ENCODE measurements around the gene PGP. TPM values are rescaled to one million over a fixed set of nuclear protein-coding genes. Genes with fewer than 3 reads are reported as not detected.
"Not testable (repeated sequence)": the region's sequence is repeated elsewhere in the genome, so short reads cannot be mapped to it uniquely, and the experiment has no call there.

Gene PGP
- total RNA-seq, 1 experiment from 2014 or later = 32.6 TPM

- no peak overlapping the region for H3K4me2 ChIP-seq (ENCODE audit: low read length)
- H3K4me3 ChIP-seq (replicated peaks in 1 of 2; ENCODE audit: low read depth in 1 of 2, low read length in 2 of 2) = no peak overlapping the region
- H3K4me1 ChIP-seq (ENCODE audit: control insufficient read depth in 1 of 2, insufficient read depth in 2 of 2, low read length in 2 of 2) = peaks cover 0 to 17% of the 10 kb centered on the region in 2 experiments; a peak in 2 of 4 replicates
- H4K20me1 ChIP-seq (ENCODE audit: insufficient read depth) = no peaks in the 10 kb centered on the region
- TF ChIP-seq SP1 (IDR thresholded peaks at IDR 0.05; ENCODE audit: low read depth) = no peak
- TF ChIP-seq FOSL1 (IDR thresholded peaks at IDR 0.05; ENCODE audit: low read depth) = no peak
- no peak for TF ChIP-seq EZH2 (IDR thresholded peaks at IDR 0.05)
- TF ChIP-seq ELF1 (IDR thresholded peaks at IDR 0.05; ENCODE audit: borderline replicate concordance, low read depth) = no peak
- TF ChIP-seq RAD21 (IDR thresholded peaks at IDR 0.05; ENCODE audit: low read depth) = no peak
- TF ChIP-seq POLR2A (IDR thresholded peaks at IDR 0.05; ENCODE audit: borderline replicate concordance, extremely low read depth, insufficient read depth, insufficient read length) = no peak
- TF ChIP-seq EZH2phosphoT487 (IDR thresholded peaks at IDR 0.05; ENCODE audit: borderline replicate concordance) = no peak
- POLR2A ChIA-PET = interaction anchor here (0.9 kb wide), 1 partner anchor 9 kb away, joined by 3 read pairs; the partner anchor contains the start of gene ECI1
- peaks cover 45% of the 10 kb centered on the region for H3K79me2 ChIP-seq (ENCODE audit: insufficient read depth, low read length)
- no peaks in the 10 kb centered on the region for H3K9me2 ChIP-seq (ENCODE audit: insufficient read depth)
- no peaks in the 10 kb centered on the region for H3K9me3 ChIP-seq (ENCODE audit: control insufficient read depth in 1 of 2, insufficient read depth in 1 of 2, low read depth in 1 of 2, low read length in 2 of 2)
- intact Hi-C loops (cut with micrococcal nuclease) = no loop called here
- CTCF ChIA-PET = no interaction called here
- H3K9ac ChIP-seq (ENCODE audit: low read length) = no peak overlapping the region
- ATAC-seq = no peak
- peaks cover 21 to 44% of the 10 kb centered on the region in 2 experiments; a peak in 3 of 4 replicates for H3K36me3 ChIP-seq (ENCODE audit: control insufficient read depth in 1 of 2, insufficient read depth in 2 of 2, low read length in 2 of 2)
- RAD21 ChIA-PET (ENCODE audit: low non-redundant PET in 1 of 2, low total read pairs in 2 of 2, uncharacterized antibody in 2 of 2, unreplicated experiment in 2 of 2) = no interaction called here
- no peaks in the 10 kb centered on the region for H3K27me3 ChIP-seq (ENCODE audit: insufficient read depth, low read length)
- no peak overlapping the region for H3K27ac ChIP-seq (ENCODE audit: low read depth, low read length)
- H2AFZ ChIP-seq (ENCODE audit: low read depth, low read length, poor library complexity, severe bottlenecking) = no peak overlapping the region
- no TSS peak for BruUV-seq (replicated peaks)
- no peak for DNase-seq (ENCODE audit: low read depth, low spot score)
Observed at GRCh38 chr16:2242598-2242997, 28.0 kb upstream of the PGP start.

- H3K9me3 ChIP-seq (ENCODE audit: control insufficient read depth in 1 of 2, insufficient read depth in 1 of 2, low read depth in 1 of 2, low read length in 2 of 2); H3K9ac ChIP-seq (ENCODE audit: low read length); ATAC-seq; BruUV-seq (replicated peaks); H2AFZ ChIP-seq (ENCODE audit: low read depth, low read length, poor library complexity, severe bottlenecking); CTCF ChIA-PET; intact Hi-C loops (cut with micrococcal nuclease); DNase-seq (ENCODE audit: low read depth, low spot score); POLR2A ChIA-PET; H3K27me3 ChIP-seq (ENCODE audit: insufficient read depth, low read length); H3K27ac ChIP-seq (ENCODE audit: low read depth, low read length); H3K4me3 ChIP-seq (replicated peaks in 1 of 2; ENCODE audit: low read depth in 1 of 2, low read length in 2 of 2); RAD21 ChIA-PET (ENCODE audit: low non-redundant PET in 1 of 2, low total read pairs in 2 of 2, uncharacterized antibody in 2 of 2, unreplicated experiment in 2 of 2); H3K4me2 ChIP-seq (ENCODE audit: low read length); H3K9me2 ChIP-seq (ENCODE audit: insufficient read depth); H4K20me1 ChIP-seq (ENCODE audit: insufficient read depth): not testable (repeated sequence)
- Histone ChIP-seq H3K36me3 (ENCODE audit: control insufficient read depth in 1 of 2, insufficient read depth in 2 of 2, low read length in 2 of 2) (peaks cover 12 to 31% of the 10 kb centered on the region in 2 experiments; a peak in 3 of 4 replicates), H3K79me2 (ENCODE audit: insufficient read depth, low read length) (peaks cover 22% of the 10 kb centered on the region; the same call in 1 of the 2 replicates), H3K4me1 (ENCODE audit: control insufficient read depth in 1 of 2, insufficient read depth in 2 of 2, low read length in 2 of 2) (peaks cover 0 to 22% of the 10 kb centered on the region in 2 experiments; a peak in 3 of 4 replicates)
Observed at GRCh38 chr16:2240331-2240730, 25.7 kb upstream of the PGP start.
